Right lung (tissue), 5 donors: ENCODE results near the gene PCLO. TPM values are rescaled to one million over a fixed set of nuclear protein-coding genes. Genes with fewer than 3 reads are reported as not detected.
"Not testable (repeated sequence)": the region's sequence is repeated elsewhere in the genome, so short reads cannot be mapped to it uniquely, and the experiment has no call there.

Experiments
- DNase-seq, 2 donors: peaks; one replicate each; pipeline ENCODE4 v3.0.0-alpha.2; 2013
- polyA plus RNA-seq, 5 donors: library from polyadenylated mRNA; unstranded; fragments of 120-200 nt; gene quantifications; one replicate each; pipeline versions ENCODE4 v1.2.1 to v1.2.3, GENCODE V29; 2013; ENCODE audit warnings: inconsistent platforms in 1 of 5, low replicate concordance in 1 of 5; ENCODE audit not compliant: insufficient read length in 5 of 5, insufficient read depth in 1 of 5

The PCLO gene
- polyA plus RNA-seq, 5 donors, result 3.5 to 6.2 (median 5.7) TPM

GRCh38 chr7:83040484-83040883 lies 122.2 kb downstream of the PCLO start:
- no peak for DNase-seq

- DNase-seq, result no peak
Observed at GRCh38 chr7:83038787-83039186, 123.9 kb downstream of the PCLO start.

- no peak for DNase-seq
Observed at GRCh38 chr7:83036721-83037380, 125.8 kb downstream of the PCLO start.

- no peak for DNase-seq
Observed at GRCh38 chr7:83036130-83036529, 126.6 kb downstream of the PCLO start.

- DNase-seq, result no peak
Observed at GRCh38 chr7:83032195-83032594, 130.5 kb downstream of the PCLO start.

- DNase-seq, result not testable (repeated sequence)
Observed at GRCh38 chr7:83023817-83024665, 138.6 kb downstream of the PCLO start.

- DNase-seq, result no peak
Observed at GRCh38 chr7:83021032-83021431, 141.7 kb downstream of the PCLO start.

- DNase-seq, result no peak
Observed at GRCh38 chr7:83020161-83020560, 142.5 kb downstream of the PCLO start.

GRCh38 chr7:83015916-83016315 lies 146.8 kb downstream of the PCLO start:
- DNase-seq, result no peak

GRCh38 chr7:83014546-83014945 lies 148.1 kb downstream of the PCLO start:
- DNase-seq, result no peak

GRCh38 chr7:83011954-83012353 lies 150.7 kb downstream of the PCLO start:
- no peak for DNase-seq

- DNase-seq, result no peak
Observed at GRCh38 chr7:83005410-83005809, 157.3 kb downstream of the PCLO start.

- DNase-seq, result no peak
Observed at GRCh38 chr7:83001362-83002040, 161.2 kb downstream of the PCLO start.

GRCh38 chr7:82998436-82998835 lies 164.2 kb downstream of the PCLO start:
- no peak for DNase-seq

GRCh38 chr7:82985144-82985802 lies 177.4 kb downstream of the PCLO start:
- DNase-seq, result no peak

GRCh38 chr7:82980130-82980788 lies 182.4 kb downstream of the PCLO start:
- DNase-seq, result no peak

- DNase-seq, result no peak
Observed at GRCh38 chr7:82975811-82976468, 186.7 kb downstream of the PCLO start.

GRCh38 chr7:82972135-82972534 lies 190.5 kb downstream of the PCLO start:
- DNase-seq, result no peak

- no peak for DNase-seq
Observed at GRCh38 chr7:82965088-82966036, 197.3 kb downstream of the PCLO start.
